Testis (tissue), 2 donors: ENCODE data around the gene GALNT18.

ENCODE experiments used
- POLR2A ChIP-seq: fragments of 450-650 bp; IDR thresholded peaks from one replicate; pipeline ENCODE4 v1.6.1; 2017; ENCODE audit warnings: antibody characterized with exemption, mild to moderate bottlenecking, moderate library complexity
- TF ChIP-seq, protein P1 (sequence below), 3 experiments: fragments of 450-650 bp in 2 of 3; fragments of 200-600 bp in 1 of 3; sonication (generic) in 1 of 3; IDR thresholded peaks; one replicate each; pipeline ENCODE4 v1.5.1; 2016 to 2019; ENCODE audit warnings: antibody characterized with exemption in 3 of 3, mild to moderate bottlenecking in 2 of 3, moderate library complexity in 1 of 3

DNA sequence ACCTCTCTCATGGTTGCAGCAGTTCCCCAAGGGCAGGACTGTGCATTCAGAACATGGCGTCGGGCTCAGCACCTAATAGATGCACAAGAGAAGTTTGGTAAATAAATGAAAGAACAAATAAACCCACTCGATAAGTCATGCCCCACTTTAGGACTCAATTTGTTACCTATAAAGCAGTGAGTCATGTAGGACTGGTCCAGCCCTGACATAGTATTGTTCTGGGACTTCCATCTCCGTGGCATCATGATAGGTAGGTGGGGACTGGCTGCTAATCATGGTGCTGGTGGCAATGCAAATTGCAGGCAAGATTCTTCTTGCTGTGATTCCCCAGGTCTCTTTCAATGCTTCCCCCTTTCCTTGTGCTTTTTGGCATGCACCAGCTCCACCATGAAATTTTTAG, 150.6 kb downstream of the GALNT18 start:
- TF ChIP-seq, protein P1, sequence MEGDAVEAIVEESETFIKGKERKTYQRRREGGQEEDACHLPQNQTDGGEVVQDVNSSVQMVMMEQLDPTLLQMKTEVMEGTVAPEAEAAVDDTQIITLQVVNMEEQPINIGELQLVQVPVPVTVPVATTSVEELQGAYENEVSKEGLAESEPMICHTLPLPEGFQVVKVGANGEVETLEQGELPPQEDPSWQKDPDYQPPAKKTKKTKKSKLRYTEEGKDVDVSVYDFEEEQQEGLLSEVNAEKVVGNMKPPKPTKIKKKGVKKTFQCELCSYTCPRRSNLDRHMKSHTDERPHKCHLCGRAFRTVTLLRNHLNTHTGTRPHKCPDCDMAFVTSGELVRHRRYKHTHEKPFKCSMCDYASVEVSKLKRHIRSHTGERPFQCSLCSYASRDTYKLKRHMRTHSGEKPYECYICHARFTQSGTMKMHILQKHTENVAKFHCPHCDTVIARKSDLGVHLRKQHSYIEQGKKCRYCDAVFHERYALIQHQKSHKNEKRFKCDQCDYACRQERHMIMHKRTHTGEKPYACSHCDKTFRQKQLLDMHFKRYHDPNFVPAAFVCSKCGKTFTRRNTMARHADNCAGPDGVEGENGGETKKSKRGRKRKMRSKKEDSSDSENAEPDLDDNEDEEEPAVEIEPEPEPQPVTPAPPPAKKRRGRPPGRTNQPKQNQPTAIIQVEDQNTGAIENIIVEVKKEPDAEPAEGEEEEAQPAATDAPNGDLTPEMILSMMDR (IDR thresholded peaks at IDR 0.05), result no peak
- no peak for TF ChIP-seq POLR2A
